ENCODE results near the gene WDR27. TPM values are rescaled to one million over a fixed set of nuclear protein-coding genes. Genes with fewer than 3 reads are reported as not detected.

The WDR27 gene
- polyA plus RNA-seq, 3 donors = 0.95 to 20.5 (median 2.0) TPM

- H3K27ac ChIP-seq (ENCODE audit: low read depth in 1 of 2, low read length in 2 of 2) = no peak overlapping the region
- no peak overlapping the region for H3K4me3 Mint-ChIP-seq
- H3K4me1 ChIP-seq (ENCODE audit: control insufficient read depth in 1 of 2, insufficient read depth in 2 of 2, low read length in 2 of 2) = peaks cover 6% of the 10 kb centered on the region in 2 donors
- 84% methylated on average over 6 of the region's 9 CpGs for WGBS (ENCODE audit: insufficient coverage)
- no peak overlapping the region for H3K27ac Mint-ChIP-seq
- H2AFZ ChIP-seq (ENCODE audit: insufficient read depth, low read depth, low read length, poor library complexity, severe bottlenecking) = no peak overlapping the region
- DNase-seq = no peak
- H3K36me3 Mint-ChIP-seq = peaks cover 31 to 35% of the 10 kb centered on the region in 2 donors
- H3K9me3 ChIP-seq (replicated peaks in 1 of 2; ENCODE audit: control insufficient read depth in 1 of 2, insufficient read depth in 1 of 2, low read length in 2 of 2) = no peaks in the 10 kb centered on the region
- H3K9ac ChIP-seq (ENCODE audit: insufficient read depth, low read length, poor library complexity, severe bottlenecking) = no peak overlapping the region
- TF ChIP-seq, protein P1, sequence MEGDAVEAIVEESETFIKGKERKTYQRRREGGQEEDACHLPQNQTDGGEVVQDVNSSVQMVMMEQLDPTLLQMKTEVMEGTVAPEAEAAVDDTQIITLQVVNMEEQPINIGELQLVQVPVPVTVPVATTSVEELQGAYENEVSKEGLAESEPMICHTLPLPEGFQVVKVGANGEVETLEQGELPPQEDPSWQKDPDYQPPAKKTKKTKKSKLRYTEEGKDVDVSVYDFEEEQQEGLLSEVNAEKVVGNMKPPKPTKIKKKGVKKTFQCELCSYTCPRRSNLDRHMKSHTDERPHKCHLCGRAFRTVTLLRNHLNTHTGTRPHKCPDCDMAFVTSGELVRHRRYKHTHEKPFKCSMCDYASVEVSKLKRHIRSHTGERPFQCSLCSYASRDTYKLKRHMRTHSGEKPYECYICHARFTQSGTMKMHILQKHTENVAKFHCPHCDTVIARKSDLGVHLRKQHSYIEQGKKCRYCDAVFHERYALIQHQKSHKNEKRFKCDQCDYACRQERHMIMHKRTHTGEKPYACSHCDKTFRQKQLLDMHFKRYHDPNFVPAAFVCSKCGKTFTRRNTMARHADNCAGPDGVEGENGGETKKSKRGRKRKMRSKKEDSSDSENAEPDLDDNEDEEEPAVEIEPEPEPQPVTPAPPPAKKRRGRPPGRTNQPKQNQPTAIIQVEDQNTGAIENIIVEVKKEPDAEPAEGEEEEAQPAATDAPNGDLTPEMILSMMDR (IDR thresholded peaks at IDR 0.05) = no peak
- no peaks in the 10 kb centered on the region for H3K79me2 ChIP-seq (ENCODE audit: insufficient read depth, low read length)
- peaks cover 4 to 18% of the 10 kb centered on the region in 2 donors for H3K36me3 ChIP-seq (replicated peaks in 1 of 2; ENCODE audit: control insufficient read depth in 1 of 2, insufficient read depth in 2 of 2, low read length in 2 of 2)
- intact Hi-C loops (cut with micrococcal nuclease) = no loop called here
- H3K27me3 Mint-ChIP-seq (ENCODE audit: low read depth in 3 of 3) = no peaks in the 10 kb centered on the region
- H3K9me3 Mint-ChIP-seq = peaks cover 0 to 2% (median 0%) of the 10 kb centered on the region in 7 donors
- H3K27me3 ChIP-seq (ENCODE audit: control insufficient read depth in 2 of 2, insufficient read depth in 2 of 2, low read length in 2 of 2) = no peaks in the 10 kb centered on the region
- H4K20me1 ChIP-seq (ENCODE audit: insufficient read depth, low read length) = no peaks in the 10 kb centered on the region
- no peak overlapping the region for H3K4me2 ChIP-seq (replicated peaks; ENCODE audit: extremely low read depth, low read length, poor library complexity, severe bottlenecking)
- H3K4me1 Mint-ChIP-seq = peaks cover 8% of the 10 kb centered on the region
- no peak overlapping the region for H3K4me3 ChIP-seq (replicated peaks in 1 of 3; ENCODE audit: low read depth in 2 of 3, low read length in 3 of 3)
Observed at GRCh38 chr6:169665289-169665688, 36.5 kb downstream of the WDR27 start.

- H3K36me3 Mint-ChIP-seq = peaks cover 36 to 39% of the 10 kb centered on the region in 2 donors
Observed at GRCh38 chr6:169664227-169664626, 37.6 kb downstream of the WDR27 start.

More at GRCh38 chr6:169664227-169664626, 37.6 kb downstream of the WDR27 start:
- no peaks in the 10 kb centered on the region for H3K27me3 ChIP-seq (ENCODE audit: control insufficient read depth in 2 of 2, insufficient read depth in 2 of 2, low read length in 2 of 2)
- no peak overlapping the region for H3K4me3 ChIP-seq (replicated peaks in 1 of 3; ENCODE audit: low read depth in 2 of 3, low read length in 3 of 3)
- no peak overlapping the region for H3K9ac ChIP-seq (ENCODE audit: insufficient read depth, low read length, poor library complexity, severe bottlenecking)
- Mint-ChIP-seq H3K9me3 (peaks cover 0 to 2% (median 0%) of the 10 kb centered on the region in 7 donors), H3K27me3 (ENCODE audit: low read depth in 3 of 3) (no peaks in the 10 kb centered on the region), H3K27ac (peak overlapping the region in 1 of 7 donors; percentile 47), H3K4me3 (no peak overlapping the region), H3K4me1 (no peaks in the 10 kb centered on the region)
- no peak overlapping the region for H3K27ac ChIP-seq (ENCODE audit: low read depth in 1 of 2, low read length in 2 of 2)
- no peaks in the 10 kb centered on the region for H3K4me1 ChIP-seq (ENCODE audit: control insufficient read depth in 1 of 2, insufficient read depth in 2 of 2, low read length in 2 of 2)
- intact Hi-C loops (cut with micrococcal nuclease) = no loop called here
- DNase-seq = no peak
- no peaks in the 10 kb centered on the region for H4K20me1 ChIP-seq (ENCODE audit: insufficient read depth, low read length)
- over 99% methylated on average over 13 of the region's 14 CpGs for WGBS (ENCODE audit: insufficient coverage)
- no peak overlapping the region for H3K4me2 ChIP-seq (replicated peaks; ENCODE audit: extremely low read depth, low read length, poor library complexity, severe bottlenecking)
- no peak overlapping the region for H2AFZ ChIP-seq (ENCODE audit: insufficient read depth, low read depth, low read length, poor library complexity, severe bottlenecking)
- H3K9me3 ChIP-seq (replicated peaks in 1 of 2; ENCODE audit: control insufficient read depth in 1 of 2, insufficient read depth in 1 of 2, low read length in 2 of 2) = no peaks in the 10 kb centered on the region
- H3K36me3 ChIP-seq (replicated peaks in 1 of 2; ENCODE audit: control insufficient read depth in 1 of 2, insufficient read depth in 2 of 2, low read length in 2 of 2) = peaks cover 4 to 18% of the 10 kb centered on the region in 2 donors
- TF ChIP-seq, protein P1 (IDR thresholded peaks at IDR 0.05) = no peak
- H3K79me2 ChIP-seq (ENCODE audit: insufficient read depth, low read length) = no peaks in the 10 kb centered on the region

Data from CD14-positive monocyte (primary cell).